HepG2 (cell line): ENCODE data around the gene RHD. TPM values are rescaled to one million over a fixed set of nuclear protein-coding genes. Genes with fewer than 3 reads are reported as not detected.
"Not testable (repeated sequence)": the region's sequence is repeated elsewhere in the genome, so short reads cannot be mapped to it uniquely, and the experiment has no call there.

Source experiments
- ATAC-seq: fragments of 200-7000 bp; cut with Tn5 transposase; 3 replicates; pipeline ENCODE4 v1.9.1; 2020; ENCODE audit warnings: mild to moderate bottlenecking, moderate library complexity
- BruUV-seq: library from RNA; stranded (reverse); fragments of 400-500 nt; replicated peaks from 2 replicates; lab custom pipeline; 2021; lab: Mats Ljungman, UMichigan
- CTCF ChIA-PET: fragments of 300-600 bp; formaldehyde crosslinking; extraction: SDS; loops from one replicate; lab custom pipeline; 2021; ENCODE audit warnings: low total read pairs, inconsistent platforms, low intra/inter-chr PET ratio; lab: Yijun Ruan, JAX
- POLR2A ChIA-PET: fragments of 350-600 bp; sonication (Branson Sonifier 250); formaldehyde crosslinking; loops from one replicate; lab custom pipeline; 2020; ENCODE audit warnings: antibody characterized with exemption, inconsistent platforms; lab: Yijun Ruan, JAX
- DNase-seq: peaks from one replicate; pipeline ENCODE4 v3.0.0-alpha.2; 2015; ENCODE audit warnings: low spot score
- FAIRE-seq: peaks from 3 replicates; lab custom pipeline; 2011; peaks lifted over from hg19 to GRCh38; lab: Jason Lieb, UNC
- H2AFZ ChIP-seq: one replicate; pipeline ENCODE4 v1.6.1; 2011; ENCODE audit warnings: low read length, inconsistent platforms
- H3K27ac ChIP-seq: fragments of 300-600 bp; 3 replicates; pipeline ENCODE4 v1.8.0; 2011; ENCODE audit warnings: mixed run types, mild to moderate bottlenecking, mixed read lengths, low read length, inconsistent platforms; ENCODE audit not compliant: insufficient read depth; ENCODE audit errors: extremely low read length
- H3K27me3 ChIP-seq, 2 experiments: fragments of 200-600 bp in 1 of 2; 2 replicates in 1 of 2; 3 replicates in 1 of 2; pipeline versions ENCODE4 v1.6.0 to v1.8.0; 2011; ENCODE audit warnings: low read length in 2 of 2, mild to moderate bottlenecking in 2 of 2, moderate library complexity in 2 of 2, inconsistent platforms in 1 of 2; ENCODE audit not compliant: insufficient read depth in 2 of 2, control insufficient read depth in 1 of 2
- H3K36me3 ChIP-seq, 2 experiments: fragments of 200-600 bp in 1 of 2; replicated peaks in 1 of 2; 2 replicates in 1 of 2; 3 replicates in 1 of 2; pipeline versions ENCODE4 v1.5.1 to v1.8.0; 2011; ENCODE audit warnings: low read length in 2 of 2, inconsistent platforms in 1 of 2; ENCODE audit not compliant: insufficient read depth in 2 of 2, control insufficient read depth in 1 of 2
- H3K4me1 ChIP-seq: 2 replicates; pipeline ENCODE4 v1.5.1; 2012; ENCODE audit warnings: low read length, inconsistent platforms; ENCODE audit not compliant: insufficient read depth
- H3K4me2 ChIP-seq: 2 replicates; pipeline ENCODE4 v1.6.0; 2011; ENCODE audit warnings: low read depth, low read length, inconsistent platforms
- H3K4me3 ChIP-seq, 3 experiments: fragments of 200-600 bp in 1 of 3; sonication (generic), shearing (Covaris generic) in 1 of 3; replicated peaks in 1 of 3; 2 replicates each; pipeline ENCODE4 v1.5.1; 2011 to 2016; ENCODE audit warnings: low read length in 3 of 3, inconsistent platforms in 2 of 3, low read depth in 2 of 3, mild to moderate bottlenecking in 2 of 3, control low read depth in 1 of 3, mixed read lengths in 1 of 3; ENCODE audit not compliant: insufficient read depth in 1 of 3
- H3K79me2 ChIP-seq: one replicate; pipeline ENCODE4 v1.6.1; 2011; ENCODE audit warnings: low read length, inconsistent platforms; ENCODE audit not compliant: insufficient read depth
- H3K9ac ChIP-seq: 2 replicates; pipeline ENCODE4 v1.6.0; 2011; ENCODE audit warnings: mild to moderate bottlenecking, low read depth, low read length, inconsistent platforms; ENCODE audit not compliant: insufficient read depth
- H3K9me3 ChIP-seq: 2 replicates; pipeline ENCODE4 v1.5.1; 2012; ENCODE audit warnings: mild to moderate bottlenecking, low read length
- H4K20me1 ChIP-seq: 2 replicates; pipeline ENCODE4 v1.6.0; 2011; ENCODE audit warnings: inconsistent platforms, mild to moderate bottlenecking, low read length, moderate library complexity; ENCODE audit not compliant: insufficient read depth
- WGBS: methylation state at CpG from one replicate; pipeline ENCODE4 v1.1.6; 2017; ENCODE audit warnings: low lambda C conversion rate; 5-methylcytosine and 5-hydroxymethylcytosine counted together
- in situ Hi-C: cut with HindIII; loops from 2 replicates; pipeline ENCODE4 v1.10.0; 2017; ENCODE audit warnings: low pct_unique_long_range_greater_than_20kb; ENCODE audit not compliant: extremely low pct_ligation_motif_present
- intact Hi-C: fragments of 100-400 bp; cut with micrococcal nuclease; formaldehyde crosslinking; loops from one replicate; pipeline ENCODE4 v1.10.0; 2022; ENCODE audit not compliant: unreplicated experiment
- polyA plus RNA-seq, 8 experiments: library from polyadenylated mRNA; depleted of rRNA in 3 of 8; stranded (reverse) in 7 of 8; unstranded in 1 of 8; fragments of >200 nt; fragmentation: Illumina TruSeq in 4 of 8; extraction: Trizol in 4 of 8; gene quantifications; 2 replicates each; pipeline versions ENCODE4 v1.2.1 to v1.2.3, GENCODE V29; 2011 to 2016; ENCODE audit warnings: low read depth in 4 of 8, missing spikeins in 1 of 8, mixed read lengths in 1 of 8; ENCODE audit not compliant: insufficient read depth in 1 of 8
- total RNA-seq, 5 experiments: library from RNA; depleted of rRNA; stranded (reverse); fragments of >200 nt; fragmentation: Illumina TruSeq; extraction: Trizol; gene quantifications; 2 replicates each; pipeline ENCODE4 v1.2.3, GENCODE V29; 2016; ENCODE audit warnings: low read depth in 1 of 5

RHD gene
- total and polyA plus RNA-seq, 2 of the 13 experiments (the other 11 are each of a cell fraction or from before 2014, with no cell fraction given), result not detected

- FAIRE-seq, H3K9me3 ChIP-seq, in situ Hi-C loops: not testable (repeated sequence)
Observed at GRCh38 chr1:25308168-25308567, 35.9 kb downstream of the RHD start.

GRCh38 chr1:25309085-25309484 is 36.8 kb downstream of the RHD start:
- H3K36me3 ChIP-seq, H3K9ac ChIP-seq, DNase-seq, ATAC-seq, intact Hi-C loops, H3K4me2 ChIP-seq, CTCF ChIA-PET, H4K20me1 ChIP-seq, H3K4me1 ChIP-seq, BruUV-seq, H3K27ac ChIP-seq, in situ Hi-C loops, H2AFZ ChIP-seq, FAIRE-seq, POLR2A ChIA-PET, H3K4me3 ChIP-seq, H3K79me2 ChIP-seq, H3K27me3 ChIP-seq, H3K9me3 ChIP-seq: not testable (repeated sequence)
- 100% methylated on average over 1 of the region's 1 CpG for WGBS

More at GRCh38 chr1:25308168-25308567, 35.9 kb downstream of the RHD start:
- H3K27me3 ChIP-seq, POLR2A ChIA-PET, ATAC-seq, H3K9ac ChIP-seq, H3K36me3 ChIP-seq, H3K27ac ChIP-seq, BruUV-seq, CTCF ChIA-PET, H2AFZ ChIP-seq, DNase-seq, H4K20me1 ChIP-seq, H3K4me3 ChIP-seq, H3K4me2 ChIP-seq, intact Hi-C loops, H3K4me1 ChIP-seq, H3K79me2 ChIP-seq: not testable (repeated sequence)
- WGBS, result no CpG with 5 or more reads among the region's 1 CpG

GRCh38 chr1:25309486-25309885 is 37.2 kb downstream of the RHD start:
- H3K79me2 ChIP-seq, H3K36me3 ChIP-seq, H3K9me3 ChIP-seq, H3K9ac ChIP-seq, H3K4me3 ChIP-seq, H3K4me2 ChIP-seq, CTCF ChIA-PET, H4K20me1 ChIP-seq, H3K27me3 ChIP-seq, FAIRE-seq, DNase-seq, POLR2A ChIA-PET, H3K27ac ChIP-seq, ATAC-seq, BruUV-seq, in situ Hi-C loops, H2AFZ ChIP-seq, intact Hi-C loops, H3K4me1 ChIP-seq: not testable (repeated sequence)
- 63% methylated on average over 1 of the region's 1 CpG for WGBS
